Liver (tissue), 9 donors: Measurements from ENCODE around the gene PCSK4. TPM values are rescaled to one million over a fixed set of nuclear protein-coding genes. Genes with fewer than 3 reads are reported as not detected.
"Not testable (repeated sequence)": the region's sequence is repeated elsewhere in the genome, so short reads cannot be mapped to it uniquely, and the experiment has no call there.

Source experiments
- DNase-seq: peaks from one replicate; pipeline ENCODE4 v3.0.0-alpha.2; 2017; ENCODE audit warnings: low spot score
- H3K27ac ChIP-seq, 2 donors: one replicate each; pipeline ENCODE4 v1.7.0; 2013; ENCODE audit warnings: inconsistent platforms in 2 of 2, low read length in 2 of 2, control low read depth in 1 of 2, low read depth in 1 of 2, mild to moderate bottlenecking in 1 of 2
- H3K27me3 ChIP-seq, 4 donors: one replicate each; pipeline versions ENCODE4 v1.6.1 to v1.7.0; 2013; ENCODE audit warnings: low read length in 3 of 4, inconsistent platforms in 1 of 4, mild to moderate bottlenecking in 1 of 4, moderate library complexity in 1 of 4; ENCODE audit not compliant: control insufficient read depth in 4 of 4, insufficient read depth in 4 of 4
- H3K36me3 ChIP-seq, 4 donors: one replicate each; pipeline versions ENCODE4 v1.6.1 to v1.7.0; 2013; ENCODE audit warnings: low read length in 3 of 4, mild to moderate bottlenecking in 3 of 4, low read depth in 1 of 4, moderate library complexity in 1 of 4; ENCODE audit not compliant: control insufficient read depth in 4 of 4, insufficient read depth in 3 of 4
- H3K4me1 ChIP-seq, 4 donors: one replicate each; pipeline versions ENCODE4 v1.6.1 to v1.7.0; 2013; ENCODE audit warnings: low read length in 3 of 4, mild to moderate bottlenecking in 3 of 4, moderate library complexity in 1 of 4; ENCODE audit not compliant: control insufficient read depth in 4 of 4, insufficient read depth in 4 of 4
- H3K4me3 ChIP-seq, 3 donors: one replicate each; pipeline versions ENCODE4 v1.6.1 to v1.7.0; 2013; ENCODE audit warnings: low read length in 3 of 3, control low read depth in 1 of 3, low read depth in 1 of 3, mild to moderate bottlenecking in 1 of 3
- H3K9ac ChIP-seq, 2 donors: one replicate each; pipeline ENCODE4 v1.7.0; 2013; ENCODE audit warnings: low read length in 2 of 2, mild to moderate bottlenecking in 2 of 2, moderate library complexity in 2 of 2, control low read depth in 1 of 2, low read depth in 1 of 2
- H3K9me3 ChIP-seq, 4 donors: one replicate each; pipeline versions ENCODE4 v1.6.1 to v1.7.0; 2013; ENCODE audit warnings: low read length in 3 of 4; ENCODE audit not compliant: control insufficient read depth in 4 of 4
- ATF3 ChIP-seq: IDR thresholded peaks from 2 replicates; pipeline ENCODE4 v1.6.1; 2016; ENCODE audit warnings: antibody characterized with exemption
- CTCF ChIP-seq: fragments of 150-350 bp; IDR thresholded peaks from 2 replicates; pipeline ENCODE4 v1.5.1; 2017; ENCODE audit warnings: improper control_type of control experiment, low read depth, low read length; ENCODE audit not compliant: missing input control
- EGR1 ChIP-seq, 2 donors: IDR thresholded peaks; 2 replicates each; pipeline ENCODE4 v1.6.1; 2016 to 2018; ENCODE audit warnings: antibody characterized with exemption in 2 of 2, low read depth in 2 of 2
- FOXA1 ChIP-seq: IDR thresholded peaks from 2 replicates; pipeline ENCODE4 v1.6.1; 2016; ENCODE audit warnings: antibody characterized with exemption
- FOXA2 ChIP-seq: IDR thresholded peaks from 2 replicates; pipeline ENCODE4 v1.6.1; 2016; ENCODE audit warnings: antibody characterized with exemption
- GABPA ChIP-seq, 2 donors: IDR thresholded peaks in 1 of 2; conservative IDR thresholded peaks in 1 of 2; 2 replicates each; pipeline ENCODE4 v1.6.1; 2016; ENCODE audit warnings: antibody characterized with exemption in 2 of 2, mild to moderate bottlenecking in 1 of 2, moderate library complexity in 1 of 2
- HNF4A ChIP-seq, 2 donors: conservative IDR thresholded peaks; 2 replicates each; pipeline ENCODE4 v1.6.1; 2016; ENCODE audit warnings: antibody characterized with exemption in 2 of 2, mild to moderate bottlenecking in 2 of 2
- JUND ChIP-seq, 2 donors: IDR thresholded peaks; 2 replicates each; pipeline ENCODE4 v1.6.1; 2016; ENCODE audit warnings: antibody characterized with exemption in 2 of 2
- NR2F2 ChIP-seq: IDR thresholded peaks from 2 replicates; pipeline ENCODE4 v1.6.1; 2016; ENCODE audit warnings: antibody characterized with exemption
- RAD21 ChIP-seq, 2 donors: IDR thresholded peaks; 2 replicates each; pipeline ENCODE4 v1.6.1; 2016; ENCODE audit warnings: antibody characterized with exemption in 2 of 2, mild to moderate bottlenecking in 2 of 2
- REST ChIP-seq: IDR thresholded peaks from 2 replicates; pipeline ENCODE4 v1.6.1; 2016; ENCODE audit warnings: antibody characterized with exemption, mild to moderate bottlenecking
- RXRA ChIP-seq, 2 donors: IDR thresholded peaks; 2 replicates each; pipeline ENCODE4 v1.6.1; 2017 to 2018; ENCODE audit warnings: antibody characterized with exemption in 2 of 2, mild to moderate bottlenecking in 1 of 2
- TAF1 ChIP-seq: conservative IDR thresholded peaks from 2 replicates; pipeline ENCODE4 v1.6.1; 2016; ENCODE audit warnings: antibody characterized with exemption, mild to moderate bottlenecking
- WGBS: extraction: QIAGEN DNeasy Blood & Tissue Kit; methylation state at CpG from one replicate; pipeline ENCODE4 v1.1.7; 2013; 5-methylcytosine and 5-hydroxymethylcytosine counted together
- polyA plus RNA-seq, 2 donors: library from polyadenylated mRNA; stranded (reverse) in 1 of 2; unstranded in 1 of 2; fragments of 200-250 nt in 1 of 2; fragments of >200 nt in 1 of 2; fragmentation: Nextera tagmentation in 1 of 2; extraction: Ambion mirVana in 1 of 2; gene quantifications; one replicate each; pipeline versions ENCODE4 v1.2.1 to v1.2.3, GENCODE V29; 2013 to 2015
- total RNA-seq, 2 donors: library from RNA; depleted of rRNA; stranded (reverse); fragments of >200 nt; gene quantifications; one replicate each; pipeline ENCODE4 v1.2.3, GENCODE V29; 2014
- TF ChIP-seq, protein P1 (sequence below): IDR thresholded peaks from 2 replicates; pipeline ENCODE4 v1.6.1; 2016; ENCODE audit warnings: antibody characterized with exemption
- donor health status: healthy.
- donor health status: healthy.
- donor health status: healthy.
- donor health status: healthy.
- donor health status: healthy.

PCSK4 gene
- total and polyA plus RNA-seq, 4 donors: 0.60 to 2.6 (median 1.9) TPM

DNA sequence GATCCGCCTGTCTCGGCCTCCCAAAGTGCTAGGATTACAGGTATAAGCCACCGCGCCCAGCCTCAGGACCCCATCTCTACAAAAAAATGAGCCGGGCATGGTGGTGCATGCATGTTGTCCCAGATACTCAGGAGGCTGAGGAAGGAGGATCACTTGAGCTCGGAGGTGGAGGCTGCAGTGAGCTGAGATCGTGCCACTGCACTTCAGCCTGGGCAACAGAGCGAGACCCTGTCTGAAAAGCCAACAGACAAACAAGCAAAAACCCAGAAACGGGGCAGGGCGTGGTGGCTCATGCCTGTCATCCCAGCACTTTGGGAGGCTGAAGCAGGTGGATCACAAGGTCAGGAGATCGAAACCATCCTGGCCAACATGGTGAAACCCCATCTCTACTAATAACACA is 40.7 kb upstream of the PCSK4 start:
- H3K27ac ChIP-seq, H3K36me3 ChIP-seq, H3K9me3 ChIP-seq, DNase-seq, H3K4me1 ChIP-seq, H3K27me3 ChIP-seq, H3K4me3 ChIP-seq, H3K9ac ChIP-seq: not testable (repeated sequence)
- 92% methylated on average over 11 of the region's 11 CpGs for WGBS

GRCh38 chr19:1529430-1529816 is 39.3 kb upstream of the PCSK4 start:
- H3K4me1 ChIP-seq: no peaks in the 10 kb centered on the region
- peaks cover 0 to 14% (median 4%) of the 10 kb centered on the region in 4 donors for H3K27me3 ChIP-seq
- H3K27ac ChIP-seq: no peak overlapping the region
- no peak overlapping the region for H3K9ac ChIP-seq
- TF ChIP-seq EGR1 (IDR thresholded peaks at IDR 0.05; ENCODE audit: low read depth in 2 of 2) (no peak), HNF4A (conservative IDR thresholded peaks at IDR 0.05) (no peak), TAF1 (no peak), JUND (IDR thresholded peaks at IDR 0.05) (no peak), GABPA (IDR thresholded peaks at IDR 0.05 in 1 of 2, conservative IDR thresholded peaks at IDR 0.05 in 1 of 2) (no peak), ATF3 (no peak), FOXA2 (no peak), FOXA1 (no peak), RAD21 (IDR thresholded peaks at IDR 0.05) (no peak), REST (no peak), RXRA (IDR thresholded peaks at IDR 0.05) (no peak), NR2F2 (no peak), CTCF (no peak)
- TF ChIP-seq, protein P1, sequence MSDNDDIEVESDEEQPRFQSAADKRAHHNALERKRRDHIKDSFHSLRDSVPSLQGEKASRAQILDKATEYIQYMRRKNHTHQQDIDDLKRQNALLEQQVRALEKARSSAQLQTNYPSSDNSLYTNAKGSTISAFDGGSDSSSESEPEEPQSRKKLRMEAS: no peak
- DNase-seq: no peak
- no peaks in the 10 kb centered on the region for H3K36me3 ChIP-seq
- H3K4me3 ChIP-seq: no peak overlapping the region
- 75% methylated on average over 16 of the region's 16 CpGs for WGBS
- no peaks in the 10 kb centered on the region for H3K9me3 ChIP-seq
